Stomach (tissue), 9 donors: Measurements from ENCODE around the gene FOXJ2. TPM values are rescaled to one million over a fixed set of nuclear protein-coding genes. Genes with fewer than 3 reads are reported as not detected.
"Not testable (repeated sequence)": the region's sequence is repeated elsewhere in the genome, so short reads cannot be mapped to it uniquely, and the experiment has no call there.

ENCODE experiments used
- DNase-seq, 2 donors: peaks; one replicate each; pipeline versions ENCODE4 v3.0.0 to v3.0.0-alpha.2; 2013 to 2019
- H3K27ac ChIP-seq, 5 donors: fragments of 200-600 bp in 4 of 5; sonication (generic) in 4 of 5; one replicate each; pipeline ENCODE4 v1.5.1; 2013 to 2019; ENCODE audit warnings: mild to moderate bottlenecking in 1 of 5, moderate library complexity in 1 of 5
- H3K27me3 ChIP-seq, 3 donors: fragments of 200-600 bp; sonication (generic); one replicate each; pipeline ENCODE4 v1.5.1; 2017 to 2019; ENCODE audit warnings: mixed run types in 1 of 3
- H3K36me3 ChIP-seq, 4 donors: fragments of 200-600 bp; sonication (generic); 1 replicate in 3 of 4; 2 replicates in 1 of 4; pipeline ENCODE4 v1.5.1; 2016 to 2019
- H3K4me1 ChIP-seq, 4 donors: fragments of 200-600 bp; sonication (generic); one replicate each; pipeline ENCODE4 v1.5.1; 2016 to 2019
- H3K4me3 ChIP-seq, 4 donors: fragments of 200-600 bp; sonication (generic) in 3 of 4; one replicate each; pipeline ENCODE4 v1.5.1; 2016 to 2019; ENCODE audit warnings: mild to moderate bottlenecking in 1 of 4
- H3K9me3 ChIP-seq, 4 donors: fragments of 200-600 bp; sonication (generic); one replicate each; pipeline ENCODE4 v1.5.1; 2016 to 2019
- CTCF ChIP-seq, 7 experiments: fragments of 450-650 bp in 4 of 7; fragments of 200-600 bp in 3 of 7; sonication (generic) in 3 of 7; IDR thresholded peaks; one replicate each; pipeline ENCODE4 v1.5.1; 2016 to 2019; ENCODE audit warnings: antibody characterized with exemption in 7 of 7, control low read depth in 2 of 7, mild to moderate bottlenecking in 1 of 7
- EP300 ChIP-seq: sonication (generic); formaldehyde crosslinking; IDR thresholded peaks from one replicate; pipeline ENCODE4 v1.6.1; 2017; ENCODE audit warnings: antibody characterized with exemption
- POLR2A ChIP-seq, 4 donors: fragments of 450-650 bp; IDR thresholded peaks; one replicate each; pipeline ENCODE4 v1.6.1; 2016; ENCODE audit warnings: antibody characterized with exemption in 4 of 4, control low read depth in 2 of 4, mild to moderate bottlenecking in 1 of 4, moderate library complexity in 1 of 4
- POLR2AphosphoS5 ChIP-seq, 3 donors: sonication (generic); formaldehyde crosslinking; IDR thresholded peaks; one replicate each; pipeline ENCODE4 v1.6.1; 2016; ENCODE audit warnings: antibody characterized with exemption in 3 of 3
- WGBS, 5 donors: extraction: QIAGEN DNeasy Blood & Tissue Kit in 3 of 5; methylation state at CpG; one replicate each; pipeline versions ENCODE4 v1.1.5 to v1.1.7; 2013 to 2018; 5-methylcytosine and 5-hydroxymethylcytosine counted together
- intact Hi-C: fragments of 100-400 bp; cut with DNase I; formaldehyde crosslinking; loops from one replicate; pipeline ENCODE4 v1.15.1; 2023; ENCODE audit warnings: low total_unique reads
- polyA plus RNA-seq, 3 donors: library from polyadenylated mRNA; stranded (reverse); fragments of 200-250 nt; gene quantifications; one replicate each; pipeline ENCODE4 v1.2.3, GENCODE V29; 2013
- total RNA-seq, 5 donors: library from RNA; depleted of rRNA; stranded (reverse); fragments of >200 nt; gene quantifications; one replicate each; pipeline versions ENCODE4 v1.1.0 to v1.2.3, GENCODE V29; 2014 to 2016
- donor health status: healthy with polysubstance abuse.
- donor health status: Bipolar disorder and iron deficiency.
- donor health status: healthy.

Gene FOXJ2
- total and polyA plus RNA-seq, 8 donors: 4.5 to 25.2 (median 14.6) TPM

GRCh38 chr12:8064131-8064530, 31.6 kb downstream of the FOXJ2 start:
- Histone ChIP-seq H3K36me3 (no peaks in the 10 kb centered on the region), H3K4me3 (peak overlapping the region in 1 of 4 donors; percentile 13), H3K4me1 (peaks cover 0 to 6% (median 0%) of the 10 kb centered on the region in 4 donors), H3K27me3 (no peaks in the 10 kb centered on the region), H3K27ac (peak overlapping the region in 4 of 5 donors; percentile 22 to 68 (median 54)), H3K9me3 (no peaks in the 10 kb centered on the region)
- no peak for TF ChIP-seq POLR2AphosphoS5 (IDR thresholded peaks at IDR 0.05)
- TF ChIP-seq EP300: no peak
- no peak for TF ChIP-seq CTCF (IDR thresholded peaks at IDR 0.05)
- no peak for TF ChIP-seq POLR2A (IDR thresholded peaks at IDR 0.05)
- DNase-seq: no peak
- intact Hi-C loops: no loop called here

GRCh38 chr12:8065991-8066594, 33.6 kb downstream of the FOXJ2 start, which contains the start of gene C3AR1:
TSS of gene C3AR1 (minus strand) at chr12:8066359. CDS start at chr12:8060185, 6,174 bp downstream.
- DNase-seq: peak in 1 of 2 donors; percentile 49
- Histone ChIP-seq H3K36me3 (no peaks in the 10 kb centered on the region), H3K9me3 (no peaks in the 10 kb centered on the region), H3K4me3 (peak within 1 kb of the TSS in 3 of 4 donors; percentile 7 to 24 (median 9)), H3K27me3 (no peaks in the 10 kb centered on the region), H3K27ac (peak within 1 kb of the TSS in 4 of 5 donors; percentile 45 to 68 (median 54)), H3K4me1 (peaks cover 0 to 6% (median 0%) of the 10 kb centered on the region in 4 donors)
- WGBS, 5 donors: 41 to 54% (median 46%) methylated on average over 2 of the region's 2 CpGs
- TF ChIP-seq POLR2AphosphoS5 (IDR thresholded peaks at IDR 0.05) (peak; percentile 26 to 67 (median 52)), EP300 (no peak)
- intact Hi-C loops: no loop called here

- Histone ChIP-seq H3K4me3 (no peak overlapping the region), H3K4me1 (peaks cover 0 to 6% (median 0%) of the 10 kb centered on the region in 4 donors), H3K27ac (peak overlapping the region in 3 of 5 donors; percentile 0 to 56 (median 24)), H3K27me3 (no peaks in the 10 kb centered on the region), H3K36me3 (no peaks in the 10 kb centered on the region), H3K9me3 (no peaks in the 10 kb centered on the region)
- intact Hi-C loops: no loop called here
- TF ChIP-seq POLR2A (IDR thresholded peaks at IDR 0.05) (no peak), POLR2AphosphoS5 (IDR thresholded peaks at IDR 0.05) (no peak), CTCF (IDR thresholded peaks at IDR 0.05) (no peak), EP300 (no peak)
- no peak for DNase-seq
Measured at GRCh38 chr12:8069582-8069981, 37.1 kb downstream of the FOXJ2 start.

- not testable (repeated sequence) for H3K9me3 ChIP-seq, DNase-seq
Measured at GRCh38 chr12:8071820-8072219, 39.3 kb downstream of the FOXJ2 start.

GRCh38 chr12:8075935-8076334, 43.4 kb downstream of the FOXJ2 start:
- no peaks in the 10 kb centered on the region for H3K36me3 ChIP-seq
- H3K27me3 ChIP-seq: no peaks in the 10 kb centered on the region
- WGBS, 5 donors: 80 to 89% (median 84%) methylated on average over 6 of the region's 6 CpGs
- no peak for DNase-seq
- H3K27ac ChIP-seq: no peak overlapping the region
- no peak overlapping the region for H3K4me3 ChIP-seq
- peaks cover 0 to 8% (median 2%) of the 10 kb centered on the region in 4 donors for H3K4me1 ChIP-seq
- H3K9me3 ChIP-seq: no peaks in the 10 kb centered on the region
- intact Hi-C loops: no loop called here
- TF ChIP-seq EP300: no peak
- no peak for TF ChIP-seq POLR2A (IDR thresholded peaks at IDR 0.05)
- TF ChIP-seq CTCF (IDR thresholded peaks at IDR 0.05): no peak
- no peak for TF ChIP-seq POLR2AphosphoS5 (IDR thresholded peaks at IDR 0.05)

More at GRCh38 chr12:8071820-8072219, 39.3 kb downstream of the FOXJ2 start:
- H3K27ac ChIP-seq, H3K4me3 ChIP-seq, H3K36me3 ChIP-seq, H3K27me3 ChIP-seq, intact Hi-C loops, H3K4me1 ChIP-seq: not testable (repeated sequence)
- WGBS, 5 donors: 86 to 94% (median 89%) methylated on average over 3 of the region's 3 CpGs
